HepG2 (cell line): ENCODE data around the gene SH3TC2. TPM values are rescaled to one million over a fixed set of nuclear protein-coding genes. Genes with fewer than 3 reads are reported as not detected.

ENCODE experiments used
- ATAC-seq: fragments of 200-7000 bp; cut with Tn5 transposase; 3 replicates; pipeline ENCODE4 v1.9.1; 2020; ENCODE audit warnings: mild to moderate bottlenecking, moderate library complexity
- BruUV-seq: library from RNA; stranded (reverse); fragments of 400-500 nt; replicated peaks from 2 replicates; lab custom pipeline; 2021; lab: Mats Ljungman, UMichigan
- CTCF ChIA-PET: fragments of 300-600 bp; formaldehyde crosslinking; extraction: SDS; loops from one replicate; lab custom pipeline; 2021; ENCODE audit warnings: low total read pairs, inconsistent platforms, low intra/inter-chr PET ratio; lab: Yijun Ruan, JAX
- POLR2A ChIA-PET: fragments of 350-600 bp; sonication (Branson Sonifier 250); formaldehyde crosslinking; loops from one replicate; lab custom pipeline; 2020; ENCODE audit warnings: antibody characterized with exemption, inconsistent platforms; lab: Yijun Ruan, JAX
- DNase-seq: peaks from one replicate; pipeline ENCODE4 v3.0.0-alpha.2; 2015; ENCODE audit warnings: low spot score
- FAIRE-seq: peaks from 3 replicates; lab custom pipeline; 2011; peaks lifted over from hg19 to GRCh38; lab: Jason Lieb, UNC
- H2AFZ ChIP-seq: one replicate; pipeline ENCODE4 v1.6.1; 2011; ENCODE audit warnings: low read length, inconsistent platforms
- H3K27ac ChIP-seq: fragments of 300-600 bp; 3 replicates; pipeline ENCODE4 v1.8.0; 2011; ENCODE audit warnings: mixed run types, mild to moderate bottlenecking, mixed read lengths, low read length, inconsistent platforms; ENCODE audit not compliant: insufficient read depth; ENCODE audit errors: extremely low read length
- H3K27me3 ChIP-seq, 2 experiments: fragments of 200-600 bp in 1 of 2; 2 replicates in 1 of 2; 3 replicates in 1 of 2; pipeline versions ENCODE4 v1.6.0 to v1.8.0; 2011; ENCODE audit warnings: low read length in 2 of 2, mild to moderate bottlenecking in 2 of 2, moderate library complexity in 2 of 2, inconsistent platforms in 1 of 2; ENCODE audit not compliant: insufficient read depth in 2 of 2, control insufficient read depth in 1 of 2
- H3K36me3 ChIP-seq, 2 experiments: fragments of 200-600 bp in 1 of 2; replicated peaks in 1 of 2; 2 replicates in 1 of 2; 3 replicates in 1 of 2; pipeline versions ENCODE4 v1.5.1 to v1.8.0; 2011; ENCODE audit warnings: low read length in 2 of 2, inconsistent platforms in 1 of 2; ENCODE audit not compliant: insufficient read depth in 2 of 2, control insufficient read depth in 1 of 2
- H3K4me1 ChIP-seq: 2 replicates; pipeline ENCODE4 v1.5.1; 2012; ENCODE audit warnings: low read length, inconsistent platforms; ENCODE audit not compliant: insufficient read depth
- H3K4me2 ChIP-seq: 2 replicates; pipeline ENCODE4 v1.6.0; 2011; ENCODE audit warnings: low read depth, low read length, inconsistent platforms
- H3K4me3 ChIP-seq, 3 experiments: fragments of 200-600 bp in 1 of 3; sonication (generic), shearing (Covaris generic) in 1 of 3; replicated peaks in 1 of 3; 2 replicates each; pipeline ENCODE4 v1.5.1; 2011 to 2016; ENCODE audit warnings: low read length in 3 of 3, inconsistent platforms in 2 of 3, low read depth in 2 of 3, mild to moderate bottlenecking in 2 of 3, control low read depth in 1 of 3, mixed read lengths in 1 of 3; ENCODE audit not compliant: insufficient read depth in 1 of 3
- H3K79me2 ChIP-seq: one replicate; pipeline ENCODE4 v1.6.1; 2011; ENCODE audit warnings: low read length, inconsistent platforms; ENCODE audit not compliant: insufficient read depth
- H3K9ac ChIP-seq: 2 replicates; pipeline ENCODE4 v1.6.0; 2011; ENCODE audit warnings: mild to moderate bottlenecking, low read depth, low read length, inconsistent platforms; ENCODE audit not compliant: insufficient read depth
- H3K9me3 ChIP-seq: 2 replicates; pipeline ENCODE4 v1.5.1; 2012; ENCODE audit warnings: mild to moderate bottlenecking, low read length
- H4K20me1 ChIP-seq: 2 replicates; pipeline ENCODE4 v1.6.0; 2011; ENCODE audit warnings: inconsistent platforms, mild to moderate bottlenecking, low read length, moderate library complexity; ENCODE audit not compliant: insufficient read depth
- CCAR2 ChIP-seq: fragments of 200-400 bp; formaldehyde crosslinking; optimal IDR thresholded peaks from 2 replicates; pipeline ENCODE3; 2018; ENCODE audit warnings: low read depth, mild to moderate bottlenecking, low read length, moderate library complexity
- EHMT2 ChIP-seq: fragments of 200-600 bp; sonication (generic); IDR thresholded peaks from 2 replicates; pipeline ENCODE4 v1.7.0; 2017; ENCODE audit warnings: antibody characterized with exemption, low read depth, low read length, borderline replicate concordance
- KLF6 ChIP-seq: IDR thresholded peaks from 2 replicates; pipeline ENCODE4 v1.8.0; 2016; ENCODE audit warnings: missing biosample characterization, missing genetic modification reagents
- ZNF234 ChIP-seq: sonication (generic); formaldehyde crosslinking; conservative IDR thresholded peaks from 2 replicates; pipeline ENCODE4 v1.5.1; 2020; ENCODE audit warnings: mild to moderate bottlenecking, missing genetic modification reagents
- ZNF737 ChIP-seq: sonication (generic); formaldehyde crosslinking; IDR thresholded peaks from 2 replicates; pipeline ENCODE4 v1.5.0; 2020; ENCODE audit warnings: missing genetic modification reagents, mild to moderate bottlenecking, borderline replicate concordance
- ZNF788 ChIP-seq: sonication (generic); formaldehyde crosslinking; IDR thresholded peaks from 2 replicates; pipeline ENCODE4 v1.5.0; 2020; ENCODE audit warnings: mild to moderate bottlenecking, missing genetic modification reagents, borderline replicate concordance
- ZNF841 ChIP-seq: sonication (generic); formaldehyde crosslinking; IDR thresholded peaks from 2 replicates; pipeline ENCODE4 v1.8.1; 2023; ENCODE audit warnings: missing genetic modification reagents, borderline replicate concordance
- WGBS: methylation state at CpG from one replicate; pipeline ENCODE4 v1.1.6; 2017; ENCODE audit warnings: low lambda C conversion rate; 5-methylcytosine and 5-hydroxymethylcytosine counted together
- in situ Hi-C: cut with HindIII; loops from 2 replicates; pipeline ENCODE4 v1.10.0; 2017; ENCODE audit warnings: low pct_unique_long_range_greater_than_20kb; ENCODE audit not compliant: extremely low pct_ligation_motif_present
- intact Hi-C: fragments of 100-400 bp; cut with micrococcal nuclease; formaldehyde crosslinking; loops from one replicate; pipeline ENCODE4 v1.10.0; 2022; ENCODE audit not compliant: unreplicated experiment
- polyA plus RNA-seq, 8 experiments: library from polyadenylated mRNA; depleted of rRNA in 3 of 8; stranded (reverse) in 7 of 8; unstranded in 1 of 8; fragments of >200 nt; fragmentation: Illumina TruSeq in 4 of 8; extraction: Trizol in 4 of 8; gene quantifications; 2 replicates each; pipeline versions ENCODE4 v1.2.1 to v1.2.3, GENCODE V29; 2011 to 2016; ENCODE audit warnings: low read depth in 4 of 8, missing spikeins in 1 of 8, mixed read lengths in 1 of 8; ENCODE audit not compliant: insufficient read depth in 1 of 8
- total RNA-seq, 5 experiments: library from RNA; depleted of rRNA; stranded (reverse); fragments of >200 nt; fragmentation: Illumina TruSeq; extraction: Trizol; gene quantifications; 2 replicates each; pipeline ENCODE4 v1.2.3, GENCODE V29; 2016; ENCODE audit warnings: low read depth in 1 of 5
- TF ChIP-seq, protein P1 (sequence below): sonication (generic); formaldehyde crosslinking; IDR thresholded peaks from 2 replicates; pipeline ENCODE4 v1.4.0; 2020; ENCODE audit warnings: missing genetic modification reagents
- TF ChIP-seq, protein P2 (sequence below): sonication (generic); formaldehyde crosslinking; conservative IDR thresholded peaks from 2 replicates; pipeline ENCODE4 v1.5.0; 2020; ENCODE audit warnings: missing genetic modification reagents
- TF ChIP-seq, protein P3 (sequence below): sonication (generic); formaldehyde crosslinking; IDR thresholded peaks from 2 replicates; pipeline ENCODE4 v1.5.1; 2020; ENCODE audit warnings: missing genetic modification reagents, mild to moderate bottlenecking, borderline replicate concordance
- TF ChIP-seq, protein P4 (sequence below): IDR thresholded peaks from 2 replicates; pipeline ENCODE4 v1.6.1; 2012; ENCODE audit warnings: inconsistent platforms

SH3TC2 gene
- total and polyA plus RNA-seq, 2 of the 13 experiments (the other 11 are each of a cell fraction or from before 2014, with no cell fraction given), result 0.34 to 0.71 TPM

DNA sequence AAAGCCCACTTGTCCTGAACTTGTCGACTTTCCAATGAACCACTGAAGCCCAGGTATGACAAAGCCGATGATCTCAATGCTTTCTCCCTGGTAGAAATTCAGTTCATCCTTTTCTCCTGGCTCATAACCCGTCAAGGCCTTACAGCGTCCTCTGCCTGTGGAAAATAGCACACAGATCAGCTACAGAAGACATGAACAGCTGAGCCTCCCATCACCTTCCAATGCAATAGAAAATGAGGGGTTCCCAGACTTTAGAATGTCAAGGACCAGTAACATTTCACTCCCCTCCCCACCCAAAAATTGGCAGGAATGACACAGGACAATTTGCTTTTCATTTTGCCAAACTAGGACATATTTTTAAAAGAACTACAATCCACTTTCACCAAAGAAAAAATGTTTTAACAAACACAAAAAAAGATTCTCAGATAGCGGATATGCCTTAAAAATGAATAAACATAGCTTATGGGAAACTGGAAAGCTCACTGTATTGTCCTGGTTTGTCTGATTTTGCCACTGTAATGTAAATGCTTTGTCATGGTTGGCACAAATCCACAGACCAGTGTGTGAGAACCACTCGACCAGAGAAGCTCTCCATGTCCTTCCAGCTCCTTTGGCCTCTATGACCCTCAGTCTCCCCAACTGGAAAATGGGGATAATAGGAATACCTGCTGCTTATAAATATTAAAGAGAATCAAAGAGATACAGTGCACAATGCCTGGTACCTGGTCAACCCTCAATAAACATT is 24.4 kb downstream of the SH3TC2 start:
- POLR2A ChIA-PET, result no interaction called here
- FAIRE-seq, result no peak
- in situ Hi-C loops, result loop anchor here (5.0 to 10.0 kb wide), 2 partner anchors 214 to 301 kb away; partner anchors contain the start of gene ADRB2

More for the DNA sequence above, 24.4 kb downstream of the SH3TC2 start:
- CTCF ChIA-PET, result no interaction called here
- no peak overlapping the region for H3K9ac ChIP-seq
- H4K20me1 ChIP-seq, result no peaks in the 10 kb centered on the region
- DNase-seq (no peak), ATAC-seq (no peak)
- BruUV-seq, result no TSS peak
- no peaks in the 10 kb centered on the region for H3K4me1 ChIP-seq
- no peaks in the 10 kb centered on the region for H3K79me2 ChIP-seq
- no peak overlapping the region for H3K4me2 ChIP-seq
- H3K27ac ChIP-seq, result no peak overlapping the region
- TF ChIP-seq ZNF234 (CRISPR knock-in tag) (no peak), CCAR2 (no peak), KLF6 (CRISPR knock-in tag) (no peak), ZNF737 (no peak), EHMT2 (no peak), ZNF788 (CRISPR knock-in tag) (no peak), ZNF841 (CRISPR knock-in tag) (no peak)
- TF ChIP-seq, protein P1, sequence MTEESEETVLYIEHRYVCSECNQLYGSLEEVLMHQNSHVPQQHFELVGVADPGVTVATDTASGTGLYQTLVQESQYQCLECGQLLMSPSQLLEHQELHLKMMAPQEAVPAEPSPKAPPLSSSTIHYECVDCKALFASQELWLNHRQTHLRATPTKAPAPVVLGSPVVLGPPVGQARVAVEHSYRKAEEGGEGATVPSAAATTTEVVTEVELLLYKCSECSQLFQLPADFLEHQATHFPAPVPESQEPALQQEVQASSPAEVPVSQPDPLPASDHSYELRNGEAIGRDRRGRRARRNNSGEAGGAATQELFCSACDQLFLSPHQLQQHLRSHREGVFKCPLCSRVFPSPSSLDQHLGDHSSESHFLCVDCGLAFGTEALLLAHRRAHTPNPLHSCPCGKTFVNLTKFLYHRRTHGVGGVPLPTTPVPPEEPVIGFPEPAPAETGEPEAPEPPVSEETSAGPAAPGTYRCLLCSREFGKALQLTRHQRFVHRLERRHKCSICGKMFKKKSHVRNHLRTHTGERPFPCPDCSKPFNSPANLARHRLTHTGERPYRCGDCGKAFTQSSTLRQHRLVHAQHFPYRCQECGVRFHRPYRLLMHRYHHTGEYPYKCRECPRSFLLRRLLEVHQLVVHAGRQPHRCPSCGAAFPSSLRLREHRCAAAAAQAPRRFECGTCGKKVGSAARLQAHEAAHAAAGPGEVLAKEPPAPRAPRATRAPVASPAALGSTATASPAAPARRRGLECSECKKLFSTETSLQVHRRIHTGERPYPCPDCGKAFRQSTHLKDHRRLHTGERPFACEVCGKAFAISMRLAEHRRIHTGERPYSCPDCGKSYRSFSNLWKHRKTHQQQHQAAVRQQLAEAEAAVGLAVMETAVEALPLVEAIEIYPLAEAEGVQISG (CRISPR knock-in tag), result no peak
- TF ChIP-seq, protein P2, sequence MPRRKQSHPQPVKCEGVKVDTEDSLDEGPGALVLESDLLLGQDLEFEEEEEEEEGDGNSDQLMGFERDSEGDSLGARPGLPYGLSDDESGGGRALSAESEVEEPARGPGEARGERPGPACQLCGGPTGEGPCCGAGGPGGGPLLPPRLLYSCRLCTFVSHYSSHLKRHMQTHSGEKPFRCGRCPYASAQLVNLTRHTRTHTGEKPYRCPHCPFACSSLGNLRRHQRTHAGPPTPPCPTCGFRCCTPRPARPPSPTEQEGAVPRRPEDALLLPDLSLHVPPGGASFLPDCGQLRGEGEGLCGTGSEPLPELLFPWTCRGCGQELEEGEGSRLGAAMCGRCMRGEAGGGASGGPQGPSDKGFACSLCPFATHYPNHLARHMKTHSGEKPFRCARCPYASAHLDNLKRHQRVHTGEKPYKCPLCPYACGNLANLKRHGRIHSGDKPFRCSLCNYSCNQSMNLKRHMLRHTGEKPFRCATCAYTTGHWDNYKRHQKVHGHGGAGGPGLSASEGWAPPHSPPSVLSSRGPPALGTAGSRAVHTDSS (CRISPR knock-in tag), result no peak
- TF ChIP-seq, protein P3, sequence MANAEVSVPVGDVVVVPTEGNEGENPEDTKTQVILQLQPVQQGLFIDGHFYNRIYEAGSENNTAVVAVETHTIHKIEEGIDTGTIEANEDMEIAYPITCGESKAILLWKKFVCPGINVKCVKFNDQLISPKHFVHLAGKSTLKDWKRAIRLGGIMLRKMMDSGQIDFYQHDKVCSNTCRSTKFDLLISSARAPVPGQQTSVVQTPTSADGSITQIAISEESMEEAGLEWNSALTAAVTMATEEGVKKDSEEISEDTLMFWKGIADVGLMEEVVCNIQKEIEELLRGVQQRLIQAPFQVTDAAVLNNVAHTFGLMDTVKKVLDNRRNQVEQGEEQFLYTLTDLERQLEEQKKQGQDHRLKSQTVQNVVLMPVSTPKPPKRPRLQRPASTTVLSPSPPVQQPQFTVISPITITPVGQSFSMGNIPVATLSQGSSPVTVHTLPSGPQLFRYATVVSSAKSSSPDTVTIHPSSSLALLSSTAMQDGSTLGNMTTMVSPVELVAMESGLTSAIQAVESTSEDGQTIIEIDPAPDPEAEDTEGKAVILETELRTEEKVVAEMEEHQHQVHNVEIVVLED (CRISPR knock-in tag), result no peak
- TF ChIP-seq, protein P4, sequence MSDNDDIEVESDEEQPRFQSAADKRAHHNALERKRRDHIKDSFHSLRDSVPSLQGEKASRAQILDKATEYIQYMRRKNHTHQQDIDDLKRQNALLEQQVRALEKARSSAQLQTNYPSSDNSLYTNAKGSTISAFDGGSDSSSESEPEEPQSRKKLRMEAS, result no peak
- no peak overlapping the region for H2AFZ ChIP-seq
- no peaks in the 10 kb centered on the region for H3K36me3 ChIP-seq
- H3K4me3 ChIP-seq, result no peak overlapping the region
- no peaks in the 10 kb centered on the region for H3K27me3 ChIP-seq
- no peaks in the 10 kb centered on the region for H3K9me3 ChIP-seq
- 55% methylated on average over 6 of the region's 6 CpGs for WGBS
- intact Hi-C loops, result loop anchor here (5.0 kb wide), 1 partner anchor 36 kb away; no protein-coding TSS in a partner anchor
